WTC11 (cell line): Measurements from ENCODE around the gene CLASP1. TPM values are rescaled to one million over a fixed set of nuclear protein-coding genes. Genes with fewer than 3 reads are reported as not detected.

Experiments
- ATAC-seq: fragments of 200-7000 bp; cut with Tn5 transposase; 2 replicates; pipeline ENCODE4 v1.10.0; 2021; ENCODE audit warnings: mild to moderate bottlenecking, moderate library complexity
- CTCF ChIA-PET: fragments of 300-600 bp; sonication (Branson Sonifier 250); formaldehyde crosslinking; loops from one replicate; lab custom pipeline; 2021; ENCODE audit warnings: antibody characterized with exemption; lab: Charles Lee
- POLR2A ChIA-PET: fragments of 350-600 bp; sonication (Branson Sonifier 250); formaldehyde crosslinking; loops from one replicate; lab custom pipeline; 2021; ENCODE audit warnings: antibody characterized with exemption; lab: Charles Lee
- DNase-seq: peaks from one replicate; pipeline ENCODE4 v3.0.0; 2021; ENCODE audit warnings: low spot score
- H3K27ac Mint-ChIP-seq: 2 replicates; pipeline ENCODE4 v1.8.0; 2021; ENCODE audit warnings: mixed read lengths
- H3K27me3 Mint-ChIP-seq: 2 replicates; pipeline ENCODE4 v1.8.0; 2021; ENCODE audit warnings: low read depth, mild to moderate bottlenecking, moderate library complexity, mixed read lengths
- H3K36me3 Mint-ChIP-seq: 2 replicates; pipeline ENCODE4 v1.8.0; 2021; ENCODE audit warnings: mixed read lengths
- H3K4me1 Mint-ChIP-seq: 2 replicates; pipeline ENCODE4 v1.8.0; 2022; ENCODE audit warnings: mixed read lengths
- H3K4me3 Mint-ChIP-seq: 2 replicates; pipeline ENCODE4 v1.8.0; 2021; ENCODE audit warnings: mild to moderate bottlenecking, moderate library complexity, mixed read lengths
- H3K9me3 Mint-ChIP-seq: 2 replicates; pipeline ENCODE4 v1.8.0; 2021; ENCODE audit warnings: mixed read lengths
- CREM ChIP-seq: sonication (generic); formaldehyde crosslinking; IDR thresholded peaks from 2 replicates; pipeline ENCODE4 v1.8.1; 2022; ENCODE audit warnings: mild to moderate bottlenecking, missing genetic modification reagents, moderate library complexity
- FOXK1 ChIP-seq: sonication (generic); formaldehyde crosslinking; IDR thresholded peaks from 2 replicates; pipeline ENCODE4 v1.8.0; 2022; ENCODE audit warnings: mild to moderate bottlenecking, moderate library complexity, missing genetic modification reagents
- HMGA2 ChIP-seq: fragments of 250-450 bp; sonication (Bioruptor Pico); IDR thresholded peaks from 2 replicates; pipeline ENCODE4 v1.4.0; 2021; ENCODE audit warnings: mild to moderate bottlenecking, moderate library complexity
- JUN ChIP-seq: sonication (generic); formaldehyde crosslinking; IDR thresholded peaks from 2 replicates; pipeline ENCODE4 v1.8.0; 2023; ENCODE audit warnings: mild to moderate bottlenecking, missing genetic modification reagents
- MXD4 ChIP-seq: fragments of 250-450 bp; sonication (Bioruptor Pico); IDR thresholded peaks from 2 replicates; pipeline ENCODE4 v1.8.0; 2021; ENCODE audit warnings: mild to moderate bottlenecking, moderate library complexity, borderline replicate concordance
- NFYB ChIP-seq: sonication (generic); formaldehyde crosslinking; conservative IDR thresholded peaks from 2 replicates; pipeline ENCODE4 v1.8.0; 2022; ENCODE audit warnings: low read depth, missing genetic modification reagents
- RELA ChIP-seq: sonication (generic); formaldehyde crosslinking; IDR thresholded peaks from 2 replicates; pipeline ENCODE4 v1.8.1; 2022; ENCODE audit warnings: missing genetic modification reagents, mild to moderate bottlenecking, borderline replicate concordance
- RORB ChIP-seq: fragments of 250-450 bp; sonication (Bioruptor Pico); IDR thresholded peaks from 2 replicates; pipeline ENCODE4 v1.9.0; 2021; ENCODE audit warnings: mild to moderate bottlenecking
- SMAD4 ChIP-seq: sonication (generic); formaldehyde crosslinking; IDR thresholded peaks from 2 replicates; pipeline ENCODE4 v1.8.0; 2022; ENCODE audit warnings: mild to moderate bottlenecking, missing genetic modification reagents
- SP1 ChIP-seq: sonication (generic); formaldehyde crosslinking; conservative IDR thresholded peaks from 2 replicates; pipeline ENCODE4 v1.8.1; 2022; ENCODE audit warnings: missing genetic modification reagents
- ZNF121 ChIP-seq: sonication (generic); formaldehyde crosslinking; IDR thresholded peaks from 2 replicates; pipeline ENCODE4 v1.8.0; 2023; ENCODE audit warnings: missing genetic modification reagents
- total RNA-seq: library from RNA; stranded (reverse); gene quantifications from 3 replicates; pipeline ENCODE4 v1.2.3, GENCODE V29; 2021
- TF ChIP-seq, protein P1 (sequence below): fragments of 250-450 bp; sonication (Bioruptor Pico); IDR thresholded peaks from 2 replicates; pipeline ENCODE4 v1.8.0; 2021; ENCODE audit warnings: mild to moderate bottlenecking
- TF ChIP-seq, protein P2 (sequence below): sonication (generic); formaldehyde crosslinking; IDR thresholded peaks from 2 replicates; pipeline ENCODE4 v1.8.1; 2023; ENCODE audit warnings: mild to moderate bottlenecking, moderate library complexity, missing genetic modification reagents
- TF ChIP-seq, protein P3 (sequence below): sonication (generic); formaldehyde crosslinking; IDR thresholded peaks from 2 replicates; pipeline ENCODE4 v1.8.0; 2022; ENCODE audit warnings: mild to moderate bottlenecking, missing genetic modification reagents
- TF ChIP-seq, protein P4 (sequence below): fragments of 250-450 bp; sonication (Bioruptor Pico); IDR thresholded peaks from 2 replicates; pipeline ENCODE4 v1.9.0; 2021; ENCODE audit warnings: moderate library complexity, mild to moderate bottlenecking, inconsistent platforms, borderline replicate concordance
- TF ChIP-seq, protein P5 (sequence below): sonication (generic); formaldehyde crosslinking; IDR thresholded peaks from 2 replicates; pipeline ENCODE4 v1.8.0; 2023; ENCODE audit warnings: missing genetic modification reagents, mild to moderate bottlenecking, borderline replicate concordance
- TF ChIP-seq, protein P6 (sequence below): sonication (generic); formaldehyde crosslinking; IDR thresholded peaks from 2 replicates; pipeline ENCODE4 v1.8.1; 2023; ENCODE audit warnings: mild to moderate bottlenecking, missing genetic modification reagents
- TF ChIP-seq, protein P7 (sequence below): fragments of 250-450 bp; sonication (Bioruptor Pico); IDR thresholded peaks from 2 replicates; pipeline ENCODE4 v1.9.0; 2021; ENCODE audit warnings: mild to moderate bottlenecking
- TF ChIP-seq, protein P8 (sequence below): sonication (generic); formaldehyde crosslinking; IDR thresholded peaks from 2 replicates; pipeline ENCODE4 v1.8.1; 2023; ENCODE audit warnings: mild to moderate bottlenecking, missing genetic modification reagents, moderate library complexity

The CLASP1 gene
- total RNA-seq, 1 experiment from 2014 or later = 50.0 TPM

DNA sequence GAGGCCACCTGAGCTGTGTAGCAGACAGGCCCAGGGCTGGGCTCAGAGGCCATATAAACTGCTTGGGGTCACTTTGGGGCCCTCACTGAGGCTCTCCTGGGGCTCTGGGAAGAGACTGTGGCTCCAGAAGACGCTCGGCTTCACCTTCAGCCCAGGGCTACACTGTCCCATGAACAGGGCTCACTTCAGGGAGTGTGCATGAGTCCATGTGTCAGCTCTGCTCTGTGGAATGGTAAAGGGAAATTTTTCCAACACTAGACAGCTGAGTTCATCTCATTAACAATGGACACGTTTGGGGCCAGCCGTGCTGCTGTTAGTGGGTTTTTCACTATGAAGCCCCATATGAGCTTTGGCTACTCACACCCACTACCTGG lies 298.9 kb downstream of the CLASP1 start:
- Mint-ChIP-seq H3K4me3 (no peak overlapping the region), H3K27ac (no peak overlapping the region), H3K27me3 (no peaks in the 10 kb centered on the region), H3K9me3 (no peaks in the 10 kb centered on the region), H3K36me3 (peaks cover 62% of the 10 kb centered on the region), H3K4me1 (no peaks in the 10 kb centered on the region)
- DNase-seq (no peak), ATAC-seq (no peak)
- TF ChIP-seq RELA (CRISPR knock-in tag) (no peak), CREM (no peak), NFYB (CRISPR knock-in tag) (no peak), SP1 (CRISPR knock-in tag) (no peak), SMAD4 (CRISPR knock-in tag) (no peak), MXD4 (CRISPR knock-in tag) (no peak), JUN (CRISPR knock-in tag) (no peak), FOXK1 (no peak), HMGA2 (CRISPR knock-in tag) (no peak), RORB (CRISPR knock-in tag) (no peak), ZNF121 (CRISPR knock-in tag) (no peak)
- TF ChIP-seq, protein P1, sequence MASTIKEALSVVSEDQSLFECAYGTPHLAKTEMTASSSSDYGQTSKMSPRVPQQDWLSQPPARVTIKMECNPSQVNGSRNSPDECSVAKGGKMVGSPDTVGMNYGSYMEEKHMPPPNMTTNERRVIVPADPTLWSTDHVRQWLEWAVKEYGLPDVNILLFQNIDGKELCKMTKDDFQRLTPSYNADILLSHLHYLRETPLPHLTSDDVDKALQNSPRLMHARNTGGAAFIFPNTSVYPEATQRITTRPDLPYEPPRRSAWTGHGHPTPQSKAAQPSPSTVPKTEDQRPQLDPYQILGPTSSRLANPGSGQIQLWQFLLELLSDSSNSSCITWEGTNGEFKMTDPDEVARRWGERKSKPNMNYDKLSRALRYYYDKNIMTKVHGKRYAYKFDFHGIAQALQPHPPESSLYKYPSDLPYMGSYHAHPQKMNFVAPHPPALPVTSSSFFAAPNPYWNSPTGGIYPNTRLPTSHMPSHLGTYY (CRISPR knock-in tag) = no peak
- TF ChIP-seq, protein P2, sequence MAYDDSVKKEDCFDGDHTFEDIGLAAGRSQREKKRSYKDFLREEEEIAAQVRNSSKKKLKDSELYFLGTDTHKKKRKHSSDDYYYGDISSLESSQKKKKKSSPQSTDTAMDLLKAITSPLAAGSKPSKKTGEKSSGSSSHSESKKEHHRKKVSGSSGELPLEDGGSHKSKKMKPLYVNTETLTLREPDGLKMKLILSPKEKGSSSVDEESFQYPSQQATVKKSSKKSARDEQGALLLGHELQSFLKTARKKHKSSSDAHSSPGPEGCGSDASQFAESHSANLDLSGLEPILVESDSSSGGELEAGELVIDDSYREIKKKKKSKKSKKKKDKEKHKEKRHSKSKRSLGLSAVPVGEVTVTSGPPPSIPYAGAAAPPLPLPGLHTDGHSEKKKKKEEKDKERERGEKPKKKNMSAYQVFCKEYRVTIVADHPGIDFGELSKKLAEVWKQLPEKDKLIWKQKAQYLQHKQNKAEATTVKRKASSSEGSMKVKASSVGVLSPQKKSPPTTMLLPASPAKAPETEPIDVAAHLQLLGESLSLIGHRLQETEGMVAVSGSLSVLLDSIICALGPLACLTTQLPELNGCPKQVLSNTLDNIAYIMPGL = no peak
- TF ChIP-seq, protein P3, sequence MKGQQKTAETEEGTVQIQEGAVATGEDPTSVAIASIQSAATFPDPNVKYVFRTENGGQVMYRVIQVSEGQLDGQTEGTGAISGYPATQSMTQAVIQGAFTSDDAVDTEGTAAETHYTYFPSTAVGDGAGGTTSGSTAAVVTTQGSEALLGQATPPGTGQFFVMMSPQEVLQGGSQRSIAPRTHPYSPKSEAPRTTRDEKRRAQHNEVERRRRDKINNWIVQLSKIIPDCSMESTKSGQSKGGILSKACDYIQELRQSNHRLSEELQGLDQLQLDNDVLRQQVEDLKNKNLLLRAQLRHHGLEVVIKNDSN (CRISPR knock-in tag) = no peak
- TF ChIP-seq, protein P4, sequence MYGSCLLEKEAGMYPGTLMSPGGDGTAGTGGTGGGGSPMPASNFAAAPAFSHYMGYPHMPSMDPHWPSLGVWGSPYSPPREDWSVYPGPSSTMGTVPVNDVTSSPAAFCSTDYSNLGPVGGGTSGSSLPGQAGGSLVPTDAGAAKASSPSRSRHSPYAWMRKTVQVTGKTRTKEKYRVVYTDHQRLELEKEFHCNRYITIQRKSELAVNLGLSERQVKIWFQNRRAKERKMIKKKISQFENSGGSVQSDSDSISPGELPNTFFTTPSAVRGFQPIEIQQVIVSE (CRISPR knock-in tag) = no peak
- TF ChIP-seq, protein P5, sequence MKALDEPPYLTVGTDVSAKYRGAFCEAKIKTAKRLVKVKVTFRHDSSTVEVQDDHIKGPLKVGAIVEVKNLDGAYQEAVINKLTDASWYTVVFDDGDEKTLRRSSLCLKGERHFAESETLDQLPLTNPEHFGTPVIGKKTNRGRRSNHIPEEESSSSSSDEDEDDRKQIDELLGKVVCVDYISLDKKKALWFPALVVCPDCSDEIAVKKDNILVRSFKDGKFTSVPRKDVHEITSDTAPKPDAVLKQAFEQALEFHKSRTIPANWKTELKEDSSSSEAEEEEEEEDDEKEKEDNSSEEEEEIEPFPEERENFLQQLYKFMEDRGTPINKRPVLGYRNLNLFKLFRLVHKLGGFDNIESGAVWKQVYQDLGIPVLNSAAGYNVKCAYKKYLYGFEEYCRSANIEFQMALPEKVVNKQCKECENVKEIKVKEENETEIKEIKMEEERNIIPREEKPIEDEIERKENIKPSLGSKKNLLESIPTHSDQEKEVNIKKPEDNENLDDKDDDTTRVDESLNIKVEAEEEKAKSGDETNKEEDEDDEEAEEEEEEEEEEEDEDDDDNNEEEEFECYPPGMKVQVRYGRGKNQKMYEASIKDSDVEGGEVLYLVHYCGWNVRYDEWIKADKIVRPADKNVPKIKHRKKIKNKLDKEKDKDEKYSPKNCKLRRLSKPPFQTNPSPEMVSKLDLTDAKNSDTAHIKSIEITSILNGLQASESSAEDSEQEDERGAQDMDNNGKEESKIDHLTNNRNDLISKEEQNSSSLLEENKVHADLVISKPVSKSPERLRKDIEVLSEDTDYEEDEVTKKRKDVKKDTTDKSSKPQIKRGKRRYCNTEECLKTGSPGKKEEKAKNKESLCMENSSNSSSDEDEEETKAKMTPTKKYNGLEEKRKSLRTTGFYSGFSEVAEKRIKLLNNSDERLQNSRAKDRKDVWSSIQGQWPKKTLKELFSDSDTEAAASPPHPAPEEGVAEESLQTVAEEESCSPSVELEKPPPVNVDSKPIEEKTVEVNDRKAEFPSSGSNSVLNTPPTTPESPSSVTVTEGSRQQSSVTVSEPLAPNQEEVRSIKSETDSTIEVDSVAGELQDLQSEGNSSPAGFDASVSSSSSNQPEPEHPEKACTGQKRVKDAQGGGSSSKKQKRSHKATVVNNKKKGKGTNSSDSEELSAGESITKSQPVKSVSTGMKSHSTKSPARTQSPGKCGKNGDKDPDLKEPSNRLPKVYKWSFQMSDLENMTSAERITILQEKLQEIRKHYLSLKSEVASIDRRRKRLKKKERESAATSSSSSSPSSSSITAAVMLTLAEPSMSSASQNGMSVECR (CRISPR knock-in tag) = no peak
- TF ChIP-seq, protein P6, sequence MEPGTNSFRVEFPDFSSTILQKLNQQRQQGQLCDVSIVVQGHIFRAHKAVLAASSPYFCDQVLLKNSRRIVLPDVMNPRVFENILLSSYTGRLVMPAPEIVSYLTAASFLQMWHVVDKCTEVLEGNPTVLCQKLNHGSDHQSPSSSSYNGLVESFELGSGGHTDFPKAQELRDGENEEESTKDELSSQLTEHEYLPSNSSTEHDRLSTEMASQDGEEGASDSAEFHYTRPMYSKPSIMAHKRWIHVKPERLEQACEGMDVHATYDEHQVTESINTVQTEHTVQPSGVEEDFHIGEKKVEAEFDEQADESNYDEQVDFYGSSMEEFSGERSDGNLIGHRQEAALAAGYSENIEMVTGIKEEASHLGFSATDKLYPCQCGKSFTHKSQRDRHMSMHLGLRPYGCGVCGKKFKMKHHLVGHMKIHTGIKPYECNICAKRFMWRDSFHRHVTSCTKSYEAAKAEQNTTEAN (CRISPR knock-in tag) = no peak
- TF ChIP-seq, protein P7, sequence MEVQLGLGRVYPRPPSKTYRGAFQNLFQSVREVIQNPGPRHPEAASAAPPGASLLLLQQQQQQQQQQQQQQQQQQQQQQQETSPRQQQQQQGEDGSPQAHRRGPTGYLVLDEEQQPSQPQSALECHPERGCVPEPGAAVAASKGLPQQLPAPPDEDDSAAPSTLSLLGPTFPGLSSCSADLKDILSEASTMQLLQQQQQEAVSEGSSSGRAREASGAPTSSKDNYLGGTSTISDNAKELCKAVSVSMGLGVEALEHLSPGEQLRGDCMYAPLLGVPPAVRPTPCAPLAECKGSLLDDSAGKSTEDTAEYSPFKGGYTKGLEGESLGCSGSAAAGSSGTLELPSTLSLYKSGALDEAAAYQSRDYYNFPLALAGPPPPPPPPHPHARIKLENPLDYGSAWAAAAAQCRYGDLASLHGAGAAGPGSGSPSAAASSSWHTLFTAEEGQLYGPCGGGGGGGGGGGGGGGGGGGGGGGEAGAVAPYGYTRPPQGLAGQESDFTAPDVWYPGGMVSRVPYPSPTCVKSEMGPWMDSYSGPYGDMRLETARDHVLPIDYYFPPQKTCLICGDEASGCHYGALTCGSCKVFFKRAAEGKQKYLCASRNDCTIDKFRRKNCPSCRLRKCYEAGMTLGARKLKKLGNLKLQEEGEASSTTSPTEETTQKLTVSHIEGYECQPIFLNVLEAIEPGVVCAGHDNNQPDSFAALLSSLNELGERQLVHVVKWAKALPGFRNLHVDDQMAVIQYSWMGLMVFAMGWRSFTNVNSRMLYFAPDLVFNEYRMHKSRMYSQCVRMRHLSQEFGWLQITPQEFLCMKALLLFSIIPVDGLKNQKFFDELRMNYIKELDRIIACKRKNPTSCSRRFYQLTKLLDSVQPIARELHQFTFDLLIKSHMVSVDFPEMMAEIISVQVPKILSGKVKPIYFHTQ (CRISPR knock-in tag) = no peak
- TF ChIP-seq, protein P8, sequence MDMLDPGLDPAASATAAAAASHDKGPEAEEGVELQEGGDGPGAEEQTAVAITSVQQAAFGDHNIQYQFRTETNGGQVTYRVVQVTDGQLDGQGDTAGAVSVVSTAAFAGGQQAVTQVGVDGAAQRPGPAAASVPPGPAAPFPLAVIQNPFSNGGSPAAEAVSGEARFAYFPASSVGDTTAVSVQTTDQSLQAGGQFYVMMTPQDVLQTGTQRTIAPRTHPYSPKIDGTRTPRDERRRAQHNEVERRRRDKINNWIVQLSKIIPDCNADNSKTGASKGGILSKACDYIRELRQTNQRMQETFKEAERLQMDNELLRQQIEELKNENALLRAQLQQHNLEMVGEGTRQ (CRISPR knock-in tag) = no peak
- ChIA-PET POLR2A (no interaction called here), CTCF (no interaction called here)
